Measurements from ENCODE around the gene CEP162.
A peak's percentile ranks its signal among the peaks of the same experiment; 100 is the strongest.
"Not testable (repeated sequence)": the region's sequence is repeated elsewhere in the genome, so short reads cannot be mapped to it uniquely, and the experiment has no call there.

The CEP162 gene

GRCh38 chr6:84139311-84139710 lies 88.1 kb downstream of the CEP162 start:
- DNase-seq (ENCODE audit: low spot score): no peak

- no peak for DNase-seq (ENCODE audit: low spot score)
These were observed 89.4 kb downstream of the CEP162 start for GRCh38 chr6:84137989-84138575.

- peak; percentile 16 for DNase-seq (ENCODE audit: low spot score)
These were observed 90.4 kb downstream of the CEP162 start for GRCh38 chr6:84137051-84137375.

GRCh38 chr6:84136364-84137050 lies 90.9 kb downstream of the CEP162 start:
- DNase-seq (ENCODE audit: low spot score): no peak

GRCh38 chr6:84135291-84135690 lies 92.2 kb downstream of the CEP162 start:
- no peak for DNase-seq (ENCODE audit: low spot score)

- DNase-seq (ENCODE audit: low spot score): not testable (repeated sequence)
These were observed 94.1 kb downstream of the CEP162 start for GRCh38 chr6:84133385-84133784.

- not testable (repeated sequence) for DNase-seq (ENCODE audit: low spot score)
These were observed 97.9 kb downstream of the CEP162 start for GRCh38 chr6:84129588-84129987.

- DNase-seq (ENCODE audit: low spot score): no peak
These were observed 104.3 kb downstream of the CEP162 start for GRCh38 chr6:84123186-84123585.

GRCh38 chr6:84119277-84119676 lies 108.2 kb downstream of the CEP162 start:
- no peak for DNase-seq (ENCODE audit: low spot score)

- no peak for DNase-seq (ENCODE audit: low spot score)
These were observed 109.3 kb downstream of the CEP162 start for GRCh38 chr6:84118191-84118590.

- DNase-seq (ENCODE audit: low spot score): not testable (repeated sequence)
These were observed 112.4 kb downstream of the CEP162 start for GRCh38 chr6:84114933-84115594.

- not testable (repeated sequence) for DNase-seq (ENCODE audit: low spot score)
These were observed 116.1 kb downstream of the CEP162 start for GRCh38 chr6:84111351-84111750.

- DNase-seq (ENCODE audit: low spot score): no peak
These were observed 119.9 kb downstream of the CEP162 start for GRCh38 chr6:84107495-84107894.

GRCh38 chr6:84105215-84105924 lies 122.1 kb downstream of the CEP162 start:
- DNase-seq (ENCODE audit: low spot score): not testable (repeated sequence)

GRCh38 chr6:84103029-84103428 lies 124.4 kb downstream of the CEP162 start:
- no peak for DNase-seq (ENCODE audit: low spot score)

- no peak for DNase-seq (ENCODE audit: low spot score)
These were observed 132.3 kb downstream of the CEP162 start for GRCh38 chr6:84095156-84095555.

GRCh38 chr6:84093441-84094435 lies 133.7 kb downstream of the CEP162 start:
- no peak for DNase-seq (ENCODE audit: low spot score)

GRCh38 chr6:84089552-84089951 lies 137.9 kb downstream of the CEP162 start:
- no peak for DNase-seq (ENCODE audit: low spot score)

- no peak for DNase-seq (ENCODE audit: low spot score)
These were observed 138.4 kb downstream of the CEP162 start for GRCh38 chr6:84089081-84089480.

GRCh38 chr6:84086545-84087429 lies 140.7 kb downstream of the CEP162 start:
- DNase-seq (ENCODE audit: low spot score): no peak

GRCh38 chr6:84086056-84086455 lies 141.4 kb downstream of the CEP162 start:
- DNase-seq (ENCODE audit: low spot score): no peak
